ENCODE results near the gene ARID3C.

ARID3C gene

GRCh38 chr9:34612788-34613390 is 16.0 kb downstream of the ARID3C start:
- peak; percentile 86 for DNase-seq (ENCODE audit: low read depth)
- peak; percentile 86 for TF ChIP-seq CTCF (IDR thresholded peaks at IDR 0.05; ENCODE audit: insufficient read depth, low read depth, low read length, missing control alignments)
- H3K4me3 ChIP-seq (ENCODE audit: low read length): peak overlapping the region; percentile 91

GRCh38 chr9:34611811-34612787 is 16.8 kb downstream of the ARID3C start, which contains the start of gene RPP25L:
Gene RPP25L (minus strand): TSS chr9:34612097. CDS start chr9:34611296, 801 bp downstream.
- no peak for TF ChIP-seq CTCF (IDR thresholded peaks at IDR 0.05; ENCODE audit: insufficient read depth, low read depth, low read length, missing control alignments)
- H3K4me3 ChIP-seq (ENCODE audit: low read length): peak within 1 kb of the TSS; percentile 91

GRCh38 chr9:34611251-34611810 is 17.5 kb downstream of the ARID3C start:
- TF ChIP-seq CTCF (IDR thresholded peaks at IDR 0.05; ENCODE audit: insufficient read depth, low read depth, low read length, missing control alignments): no peak
- no peak for DNase-seq (ENCODE audit: low read depth)
- peak overlapping the region; percentile 91 for H3K4me3 ChIP-seq (ENCODE audit: low read length)

More at GRCh38 chr9:34611811-34612787, 16.8 kb downstream of the ARID3C start, which contains the start of gene RPP25L:
- peak; percentile 80 for DNase-seq (ENCODE audit: low read depth)

GRCh38 chr9:34610434-34611206 is 18.2 kb downstream of the ARID3C start:
- peak overlapping the region; percentile 91 for H3K4me3 ChIP-seq (ENCODE audit: low read length)
- no peak for DNase-seq (ENCODE audit: low read depth)
- TF ChIP-seq CTCF (IDR thresholded peaks at IDR 0.05; ENCODE audit: insufficient read depth, low read depth, low read length, missing control alignments): no peak

- no peak overlapping the region for H3K4me3 ChIP-seq (ENCODE audit: low read length)
- no peak for TF ChIP-seq CTCF (IDR thresholded peaks at IDR 0.05; ENCODE audit: insufficient read depth, low read depth, low read length, missing control alignments)
- no peak for DNase-seq (ENCODE audit: low read depth)
These were observed 21.5 kb downstream of the ARID3C start for GRCh38 chr9:34607331-34607730.

GRCh38 chr9:34606905-34607304 is 22.0 kb downstream of the ARID3C start:
- DNase-seq (ENCODE audit: low read depth): no peak
- TF ChIP-seq CTCF (IDR thresholded peaks at IDR 0.05; ENCODE audit: insufficient read depth, low read depth, low read length, missing control alignments): no peak
- no peak overlapping the region for H3K4me3 ChIP-seq (ENCODE audit: low read length)

All from epithelial cell of esophagus (primary cell).